AG08395 (cell line): ENCODE measurements around the gene MRPS12.
A peak's percentile ranks its signal among the peaks of the same experiment; 100 is the strongest.

Experiments used
- DNase-seq: peaks from one replicate; pipeline ENCODE4 v3.0.0; 2012; ENCODE audit warnings: mixed read lengths, low spot score

The MRPS12 gene

GRCh38 chr19:38911388-38912001 is 19.2 kb upstream of the MRPS12 start:
- DNase-seq = no peak

- DNase-seq = no peak
Observed at GRCh38 chr19:38912600-38913514, 17.9 kb upstream of the MRPS12 start.

- no peak for DNase-seq
Observed at GRCh38 chr19:38913958-38914357, 16.8 kb upstream of the MRPS12 start.

- no peak for DNase-seq
Observed at GRCh38 chr19:38915329-38916321, 15.1 kb upstream of the MRPS12 start.

GRCh38 chr19:38917516-38917915 is 13.2 kb upstream of the MRPS12 start:
- DNase-seq = no peak

GRCh38 chr19:38917921-38918491 is 12.7 kb upstream of the MRPS12 start:
- DNase-seq = no peak

- DNase-seq = no peak
Observed at GRCh38 chr19:38918526-38918925, 12.2 kb upstream of the MRPS12 start.

- DNase-seq = no peak
Observed at GRCh38 chr19:38919837-38920601, 10.7 kb upstream of the MRPS12 start.

- no peak for DNase-seq
Observed at GRCh38 chr19:38920602-38921419, 9.9 kb upstream of the MRPS12 start.

GRCh38 chr19:38921420-38922274 is 9.1 kb upstream of the MRPS12 start:
- no peak for DNase-seq

GRCh38 chr19:38922482-38922881 is 8.3 kb upstream of the MRPS12 start:
- no peak for DNase-seq

- no peak for DNase-seq
Observed at GRCh38 chr19:38924388-38924787, 6.4 kb upstream of the MRPS12 start.

- DNase-seq = no peak
Observed at GRCh38 chr19:38928391-38929001, 2.2 kb upstream of the MRPS12 start.

GRCh38 chr19:38929929-38930775 is 592 bp upstream of the MRPS12 start, which contains the start of gene SARS2:
Gene SARS2 (minus strand): TSS chr19:38930763. CDS start chr19:38930736, 27 bp downstream.
- peak; percentile 99 for DNase-seq

GRCh38 chr19:38931521-38931793 is 713 bp downstream of the MRPS12 start:
- no peak for DNase-seq

GRCh38 chr19:38932425-38933179 is 1.9 kb downstream of the MRPS12 start:
- no peak for DNase-seq

- no peak for DNase-seq
Observed at GRCh38 chr19:38933544-38933943, 2.8 kb downstream of the MRPS12 start.
